ENCODE data around the gene CARD10. TPM values are rescaled to one million over a fixed set of nuclear protein-coding genes. Genes with fewer than 3 reads are reported as not detected.
A peak's percentile ranks its signal among the peaks of the same experiment; 100 is the strongest.

The CARD10 gene
- total and polyA plus RNA-seq, 2 of the 13 experiments (the other 11 are each of a cell fraction or from before 2014, with no cell fraction given) = 35.2 to 55.8 TPM

DNA sequence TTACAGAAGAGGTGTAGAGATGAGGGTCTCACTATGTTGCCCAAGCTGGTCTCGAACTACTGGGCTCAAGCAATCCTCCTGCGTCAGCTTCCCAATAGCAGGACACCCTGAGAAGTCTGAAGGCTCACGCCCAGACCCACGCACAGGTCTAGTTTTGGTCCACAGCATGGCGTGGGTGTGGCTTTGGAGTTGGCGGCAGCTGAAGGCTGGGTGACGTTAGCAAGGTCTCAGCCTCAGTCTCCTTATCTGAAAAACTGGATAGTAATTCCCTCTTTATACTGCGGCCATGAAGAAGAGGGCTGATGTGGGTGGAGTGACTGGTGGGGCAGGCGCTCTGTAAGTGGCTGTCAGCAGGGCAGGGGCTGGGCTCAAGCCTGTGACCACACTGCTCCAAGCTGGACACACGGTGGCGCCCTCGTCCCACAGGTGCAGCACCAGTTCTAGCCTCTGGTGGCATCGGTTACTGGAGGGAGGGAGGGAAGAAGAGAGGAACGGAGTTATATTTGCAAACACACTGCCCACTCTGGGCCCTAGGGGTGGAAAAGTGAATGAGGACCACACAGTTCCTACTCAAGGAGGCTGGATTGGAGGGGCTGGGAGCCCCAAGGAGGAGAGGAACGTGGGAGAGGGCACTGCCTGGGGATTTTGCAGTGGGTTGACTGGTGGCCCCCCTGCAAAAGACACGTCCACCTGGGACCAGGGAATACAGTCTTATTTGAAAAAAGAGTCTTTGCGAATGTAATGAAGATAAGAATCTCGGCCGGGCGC lies 19.6 kb upstream of the CARD10 start (continued):
- TF ChIP-seq, protein P1, sequence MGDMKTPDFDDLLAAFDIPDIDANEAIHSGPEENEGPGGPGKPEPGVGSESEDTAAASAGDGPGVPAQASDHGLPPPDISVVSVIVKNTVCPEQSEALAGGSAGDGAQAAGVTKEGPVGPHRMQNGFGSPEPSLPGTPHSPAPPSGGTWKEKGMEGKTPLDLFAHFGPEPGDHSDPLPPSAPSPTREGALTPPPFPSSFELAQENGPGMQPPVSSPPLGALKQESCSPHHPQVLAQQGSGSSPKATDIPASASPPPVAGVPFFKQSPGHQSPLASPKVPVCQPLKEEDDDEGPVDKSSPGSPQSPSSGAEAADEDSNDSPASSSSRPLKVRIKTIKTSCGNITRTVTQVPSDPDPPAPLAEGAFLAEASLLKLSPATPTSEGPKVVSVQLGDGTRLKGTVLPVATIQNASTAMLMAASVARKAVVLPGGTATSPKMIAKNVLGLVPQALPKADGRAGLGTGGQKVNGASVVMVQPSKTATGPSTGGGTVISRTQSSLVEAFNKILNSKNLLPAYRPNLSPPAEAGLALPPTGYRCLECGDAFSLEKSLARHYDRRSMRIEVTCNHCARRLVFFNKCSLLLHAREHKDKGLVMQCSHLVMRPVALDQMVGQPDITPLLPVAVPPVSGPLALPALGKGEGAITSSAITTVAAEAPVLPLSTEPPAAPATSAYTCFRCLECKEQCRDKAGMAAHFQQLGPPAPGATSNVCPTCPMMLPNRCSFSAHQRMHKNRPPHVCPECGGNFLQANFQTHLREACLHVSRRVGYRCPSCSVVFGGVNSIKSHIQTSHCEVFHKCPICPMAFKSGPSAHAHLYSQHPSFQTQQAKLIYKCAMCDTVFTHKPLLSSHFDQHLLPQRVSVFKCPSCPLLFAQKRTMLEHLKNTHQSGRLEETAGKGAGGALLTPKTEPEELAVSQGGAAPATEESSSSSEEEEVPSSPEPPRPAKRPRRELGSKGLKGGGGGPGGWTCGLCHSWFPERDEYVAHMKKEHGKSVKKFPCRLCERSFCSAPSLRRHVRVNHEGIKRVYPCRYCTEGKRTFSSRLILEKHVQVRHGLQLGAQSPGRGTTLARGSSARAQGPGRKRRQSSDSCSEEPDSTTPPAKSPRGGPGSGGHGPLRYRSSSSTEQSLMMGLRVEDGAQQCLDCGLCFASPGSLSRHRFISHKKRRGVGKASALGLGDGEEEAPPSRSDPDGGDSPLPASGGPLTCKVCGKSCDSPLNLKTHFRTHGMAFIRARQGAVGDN (CRISPR knock-in tag; IDR thresholded peaks at IDR 0.05) = peak; percentile 82
- TF ChIP-seq RFX5 (IDR thresholded peaks at IDR 0.05; ENCODE audit: low read depth, low read length) = no peak
- TF ChIP-seq SETDB1 (CRISPR knock-in tag; IDR thresholded peaks at IDR 0.05; ENCODE audit: borderline replicate concordance) = no peak
- TF ChIP-seq ZNF180 (CRISPR knock-in tag; IDR thresholded peaks at IDR 0.05; ENCODE audit: borderline replicate concordance, low read depth) = no peak
- no peak for TF ChIP-seq ZNF720 (CRISPR knock-in tag; IDR thresholded peaks at IDR 0.05)
- TF ChIP-seq TGIF2 (CRISPR knock-in tag; IDR thresholded peaks at IDR 0.05) = no peak; the same call in 1 of the 2 replicates
- no peak for TF ChIP-seq ZBTB1 (CRISPR knock-in tag; IDR thresholded peaks at IDR 0.05; ENCODE audit: borderline replicate concordance)
- no peak for TF ChIP-seq REPIN1 (CRISPR knock-in tag; IDR thresholded peaks at IDR 0.05; ENCODE audit: borderline replicate concordance, low read depth)
- no peak for TF ChIP-seq SRY (CRISPR knock-in tag; IDR thresholded peaks at IDR 0.05)
- TF ChIP-seq, protein P2, sequence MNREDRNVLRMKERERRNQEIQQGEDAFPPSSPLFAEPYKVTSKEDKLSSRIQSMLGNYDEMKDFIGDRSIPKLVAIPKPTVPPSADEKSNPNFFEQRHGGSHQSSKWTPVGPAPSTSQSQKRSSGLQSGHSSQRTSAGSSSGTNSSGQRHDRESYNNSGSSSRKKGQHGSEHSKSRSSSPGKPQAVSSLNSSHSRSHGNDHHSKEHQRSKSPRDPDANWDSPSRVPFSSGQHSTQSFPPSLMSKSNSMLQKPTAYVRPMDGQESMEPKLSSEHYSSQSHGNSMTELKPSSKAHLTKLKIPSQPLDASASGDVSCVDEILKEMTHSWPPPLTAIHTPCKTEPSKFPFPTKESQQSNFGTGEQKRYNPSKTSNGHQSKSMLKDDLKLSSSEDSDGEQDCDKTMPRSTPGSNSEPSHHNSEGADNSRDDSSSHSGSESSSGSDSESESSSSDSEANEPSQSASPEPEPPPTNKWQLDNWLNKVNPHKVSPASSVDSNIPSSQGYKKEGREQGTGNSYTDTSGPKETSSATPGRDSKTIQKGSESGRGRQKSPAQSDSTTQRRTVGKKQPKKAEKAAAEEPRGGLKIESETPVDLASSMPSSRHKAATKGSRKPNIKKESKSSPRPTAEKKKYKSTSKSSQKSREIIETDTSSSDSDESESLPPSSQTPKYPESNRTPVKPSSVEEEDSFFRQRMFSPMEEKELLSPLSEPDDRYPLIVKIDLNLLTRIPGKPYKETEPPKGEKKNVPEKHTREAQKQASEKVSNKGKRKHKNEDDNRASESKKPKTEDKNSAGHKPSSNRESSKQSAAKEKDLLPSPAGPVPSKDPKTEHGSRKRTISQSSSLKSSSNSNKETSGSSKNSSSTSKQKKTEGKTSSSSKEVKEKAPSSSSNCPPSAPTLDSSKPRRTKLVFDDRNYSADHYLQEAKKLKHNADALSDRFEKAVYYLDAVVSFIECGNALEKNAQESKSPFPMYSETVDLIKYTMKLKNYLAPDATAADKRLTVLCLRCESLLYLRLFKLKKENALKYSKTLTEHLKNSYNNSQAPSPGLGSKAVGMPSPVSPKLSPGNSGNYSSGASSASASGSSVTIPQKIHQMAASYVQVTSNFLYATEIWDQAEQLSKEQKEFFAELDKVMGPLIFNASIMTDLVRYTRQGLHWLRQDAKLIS (CRISPR knock-in tag; IDR thresholded peaks at IDR 0.05) = no peak
- TF ChIP-seq NR2C2 (CRISPR knock-in tag; IDR thresholded peaks at IDR 0.05; ENCODE audit: borderline replicate concordance) = peak; percentile 56; the same call in 1 of the 2 replicates
- TF ChIP-seq ZNF263 (CRISPR knock-in tag; IDR thresholded peaks at IDR 0.05) = no peak
- TF ChIP-seq TEAD3 (CRISPR knock-in tag; optimal IDR thresholded peaks at IDR 0.05; ENCODE audit: borderline replicate concordance) = peak; percentile 68
- no peak for TF ChIP-seq YEATS4 (CRISPR knock-in tag; IDR thresholded peaks at IDR 0.05; ENCODE audit: borderline replicate concordance)
- 0 out of 2 replicates have a peak, but pooled peaks have one; percentile 39 for TF ChIP-seq SOX5 (CRISPR knock-in tag; IDR thresholded peaks at IDR 0.05; ENCODE audit: borderline replicate concordance)
- no peak for TF ChIP-seq ZNF484 (CRISPR knock-in tag; IDR thresholded peaks at IDR 0.05; ENCODE audit: borderline replicate concordance, low read depth)
- no peak for TF ChIP-seq RAD51 (IDR thresholded peaks at IDR 0.05; ENCODE audit: borderline replicate concordance)
- TF ChIP-seq ZNF780A (CRISPR knock-in tag; IDR thresholded peaks at IDR 0.05) = no peak
- TF ChIP-seq, protein P3, sequence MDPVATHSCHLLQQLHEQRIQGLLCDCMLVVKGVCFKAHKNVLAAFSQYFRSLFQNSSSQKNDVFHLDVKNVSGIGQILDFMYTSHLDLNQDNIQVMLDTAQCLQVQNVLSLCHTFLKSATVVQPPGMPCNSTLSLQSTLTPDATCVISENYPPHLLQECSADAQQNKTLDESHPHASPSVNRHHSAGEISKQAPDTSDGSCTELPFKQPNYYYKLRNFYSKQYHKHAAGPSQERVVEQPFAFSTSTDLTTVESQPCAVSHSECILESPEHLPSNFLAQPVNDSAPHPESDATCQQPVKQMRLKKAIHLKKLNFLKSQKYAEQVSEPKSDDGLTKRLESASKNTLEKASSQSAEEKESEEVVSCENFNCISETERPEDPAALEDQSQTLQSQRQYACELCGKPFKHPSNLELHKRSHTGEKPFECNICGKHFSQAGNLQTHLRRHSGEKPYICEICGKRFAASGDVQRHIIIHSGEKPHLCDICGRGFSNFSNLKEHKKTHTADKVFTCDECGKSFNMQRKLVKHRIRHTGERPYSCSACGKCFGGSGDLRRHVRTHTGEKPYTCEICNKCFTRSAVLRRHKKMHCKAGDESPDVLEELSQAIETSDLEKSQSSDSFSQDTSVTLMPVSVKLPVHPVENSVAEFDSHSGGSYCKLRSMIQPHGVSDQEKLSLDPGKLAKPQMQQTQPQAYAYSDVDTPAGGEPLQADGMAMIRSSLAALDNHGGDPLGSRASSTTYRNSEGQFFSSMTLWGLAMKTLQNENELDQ (CRISPR knock-in tag; IDR thresholded peaks at IDR 0.05; ENCODE audit: borderline replicate concordance) = no peak
- no peak for TF ChIP-seq MATR3 (CRISPR knock-in tag; IDR thresholded peaks at IDR 0.05)

Data from HepG2 (cell line).